PC-3 (cell line): Measurements from ENCODE around the gene TUBA1A. TPM values are rescaled to one million over a fixed set of nuclear protein-coding genes. Genes with fewer than 3 reads are reported as not detected.
"Not testable (repeated sequence)": the region's sequence is repeated elsewhere in the genome, so short reads cannot be mapped to it uniquely, and the experiment has no call there.

Experiments used
- ATAC-seq: fragments of 200-7000 bp; cut with Tn5 transposase; 2 replicates; pipeline ENCODE4 v1.9.1; 2020; ENCODE audit warnings: mild to moderate bottlenecking, moderate library complexity
- BruUV-seq: library from RNA; stranded (reverse); fragments of 400-500 nt; replicated peaks from 2 replicates; lab custom pipeline; 2021; lab: Mats Ljungman, UMichigan
- CTCF ChIA-PET: fragments of 300-600 bp; sonication (Branson Sonifier 250); formaldehyde crosslinking; loops from one replicate; lab custom pipeline; 2022; ENCODE audit warnings: antibody characterized with exemption; lab: Charles Lee
- POLR2A ChIA-PET: fragments of 300-600 bp; sonication (Branson Sonifier 250); formaldehyde crosslinking; loops from one replicate; lab custom pipeline; 2022; ENCODE audit warnings: antibody characterized with exemption; ENCODE audit not compliant: unreplicated experiment; lab: Charles Lee
- DNase-seq: peaks from one replicate; pipeline ENCODE4 v3.0.0-alpha.2; 2015
- H2AFZ ChIP-seq: fragments of 300-600 bp; sonication (generic); 2 replicates; pipeline ENCODE4 v1.6.0; 2016; ENCODE audit warnings: antibody characterized with exemption, low read length
- H3F3A ChIP-seq: fragments of 300-600 bp; sonication (generic); one replicate; pipeline ENCODE4 v1.6.0; 2017; ENCODE audit warnings: antibody characterized with exemption, low read length, control low read depth, mild to moderate bottlenecking; ENCODE audit not compliant: unreplicated experiment
- H3K27ac ChIP-seq: fragments of 300-600 bp; sonication (generic); 2 replicates; pipeline ENCODE4 v1.5.1; 2016; ENCODE audit warnings: mild to moderate bottlenecking, low read length
- H3K27me3 ChIP-seq: fragments of 300-600 bp; sonication (generic); 2 replicates; pipeline ENCODE4 v1.6.1; 2016; ENCODE audit warnings: low read length, mixed read lengths
- H3K36me3 ChIP-seq: fragments of 300-600 bp; sonication (generic); 2 replicates; pipeline ENCODE4 v1.6.1; 2016; ENCODE audit warnings: low read depth, mixed run types, low read length, mixed read lengths
- H3K4me1 ChIP-seq: fragments of 300-600 bp; sonication (generic); 2 replicates; pipeline ENCODE4 v1.5.1; 2016; ENCODE audit warnings: low read length; ENCODE audit not compliant: insufficient read depth
- H3K4me2 ChIP-seq: fragments of 300-600 bp; sonication (generic); 2 replicates; pipeline ENCODE4 v1.6.0; 2016; ENCODE audit warnings: low read length
- H3K4me3 ChIP-seq: fragments of 300-600 bp; sonication (generic); 2 replicates; pipeline ENCODE4 v1.5.1; 2016; ENCODE audit warnings: mild to moderate bottlenecking, low read length, mixed read lengths
- H3K79me2 ChIP-seq: fragments of 300-600 bp; sonication (generic); 2 replicates; pipeline ENCODE4 v1.6.1; 2017; ENCODE audit warnings: low read length, mixed read lengths
- H3K9ac ChIP-seq: fragments of 300-600 bp; sonication (generic); 2 replicates; pipeline ENCODE4 v1.6.0; 2016; ENCODE audit warnings: mild to moderate bottlenecking, low read length
- H3K9me2 ChIP-seq: fragments of 300-600 bp; sonication (generic); replicated peaks from 2 replicates; pipeline ENCODE4 v1.6.1; 2016; ENCODE audit warnings: mixed run types, low read length, mixed read lengths
- H3K9me3 ChIP-seq: fragments of 300-600 bp; sonication (generic); 2 replicates; pipeline ENCODE4 v1.6.1; 2016; ENCODE audit warnings: low read length, mixed read lengths
- H4K20me1 ChIP-seq: fragments of 300-600 bp; sonication (generic); 2 replicates; pipeline ENCODE4 v1.6.1; 2016; ENCODE audit warnings: low read length, mixed read lengths
- CTCF ChIP-seq: fragments of 300-600 bp; sonication (generic); conservative IDR thresholded peaks from 2 replicates; pipeline ENCODE4 v1.5.1; 2017; ENCODE audit warnings: antibody characterized with exemption, low read depth, mild to moderate bottlenecking, low read length
- EZH2 ChIP-seq: fragments of 300-600 bp; sonication (generic); IDR thresholded peaks from one replicate; pipeline ENCODE4 v1.6.1; 2017; ENCODE audit warnings: antibody characterized with exemption, mild to moderate bottlenecking, low read length; ENCODE audit not compliant: unreplicated experiment
- EZH2phosphoT487 ChIP-seq: fragments of 300-600 bp; sonication (generic); IDR thresholded peaks from 2 replicates; pipeline ENCODE4 v1.6.1; 2018; ENCODE audit warnings: mild to moderate bottlenecking, antibody characterized with exemption, low read length, borderline replicate concordance
- intact Hi-C: fragments of 100-400 bp; cut with micrococcal nuclease; formaldehyde crosslinking; loops from 2 replicates; pipeline ENCODE4 v1.9.0; 2023
- total RNA-seq: library from RNA; depleted of rRNA; stranded (reverse); fragments of >200 nt; gene quantifications from 2 replicates; pipeline ENCODE4 v1.2.3, GENCODE V29; 2014

Gene TUBA1A
- total RNA-seq, 1 experiment from 2014 or later = 46.9 TPM

GRCh38 chr12:49165114-49165513, 23.8 kb downstream of the TUBA1A start:
- H3K4me3 ChIP-seq = no peak overlapping the region
- H3K4me1 ChIP-seq = no peaks in the 10 kb centered on the region
- H3K79me2 ChIP-seq = no peaks in the 10 kb centered on the region
- TF ChIP-seq EZH2phosphoT487 (no peak), CTCF (no peak), EZH2 (no peak)
- intact Hi-C loops = no loop called here
- no peak for DNase-seq
- POLR2A ChIA-PET = no interaction called here
- H3F3A ChIP-seq = no peaks in the 10 kb centered on the region
- H3K36me3 ChIP-seq = no peaks in the 10 kb centered on the region
- H3K27ac ChIP-seq = no peak overlapping the region
- no peaks in the 10 kb centered on the region for H3K9me2 ChIP-seq
- no peaks in the 10 kb centered on the region for H4K20me1 ChIP-seq
- no peak overlapping the region for H3K9ac ChIP-seq
- H3K4me2 ChIP-seq = no peak overlapping the region
- no peak overlapping the region for H2AFZ ChIP-seq
- ATAC-seq = no peak
- no peaks in the 10 kb centered on the region for H3K9me3 ChIP-seq
- CTCF ChIA-PET = no interaction called here
- no peaks in the 10 kb centered on the region for H3K27me3 ChIP-seq
- no TSS peak for BruUV-seq

- H3K27me3 ChIP-seq, H3K36me3 ChIP-seq, H3K79me2 ChIP-seq, H3K27ac ChIP-seq, CTCF ChIA-PET, H2AFZ ChIP-seq, POLR2A ChIA-PET, H3K4me1 ChIP-seq, H3F3A ChIP-seq, H3K4me2 ChIP-seq, H3K9me3 ChIP-seq, H3K9me2 ChIP-seq, BruUV-seq, H4K20me1 ChIP-seq, DNase-seq, ATAC-seq, H3K4me3 ChIP-seq, H3K9ac ChIP-seq, intact Hi-C loops: not testable (repeated sequence)
Measured at GRCh38 chr12:49161901-49162300, 27.0 kb downstream of the TUBA1A start.

GRCh38 chr12:49161092-49161795, 27.6 kb downstream of the TUBA1A start:
- ChIA-PET CTCF (no interaction called here), POLR2A (no interaction called here)
- Histone ChIP-seq H3K36me3 (no peaks in the 10 kb centered on the region), H3K9ac (no peak overlapping the region), H3K9me2 (no peaks in the 10 kb centered on the region), H3K4me2 (no peak overlapping the region), H3K4me1 (no peaks in the 10 kb centered on the region), H3K27ac (no peak overlapping the region), H3K79me2 (no peaks in the 10 kb centered on the region), H3K27me3 (no peaks in the 10 kb centered on the region), H2AFZ (no peak overlapping the region), H3K9me3 (no peaks in the 10 kb centered on the region), H4K20me1 (no peaks in the 10 kb centered on the region), H3K4me3 (no peak overlapping the region), H3F3A (no peaks in the 10 kb centered on the region)
- no peak for TF ChIP-seq CTCF
- no peak for TF ChIP-seq EZH2
- TF ChIP-seq EZH2phosphoT487 = no peak
- intact Hi-C loops = no loop called here
- DNase-seq (no peak), ATAC-seq (no peak)
- no TSS peak for BruUV-seq
